ENCODE measurements around the gene UBE2J1. TPM values are rescaled to one million over a fixed set of nuclear protein-coding genes. Genes with fewer than 3 reads are reported as not detected.

The UBE2J1 gene
- total RNA-seq, 2 donors from 2014 or later = 32.1 to 57.2 TPM

- intact Hi-C loops (cut with DNase I) = no loop called here
- no peaks in the 10 kb centered on the region for H3K4me1 ChIP-seq
- TF ChIP-seq CTCF (IDR thresholded peaks at IDR 0.05) = no peak
Measured at GRCh38 chr6:89393659-89394058, 41.1 kb upstream of the UBE2J1 start.

GRCh38 chr6:89392823-89393222, 40.3 kb upstream of the UBE2J1 start:
- Histone ChIP-seq H3K9ac (ENCODE audit: low read depth in 2 of 2, low read length in 2 of 2) (no peak overlapping the region), H3K36me3 (no peaks in the 10 kb centered on the region), H3K4me1 (no peaks in the 10 kb centered on the region), H3K27ac (no peak overlapping the region), H3K9me3 (no peaks in the 10 kb centered on the region), H3K4me3 (no peak overlapping the region), H3K27me3 (no peaks in the 10 kb centered on the region)
- intact Hi-C loops (cut with DNase I) = no loop called here
- no peak for DNase-seq
- TF ChIP-seq CTCF (IDR thresholded peaks at IDR 0.05) = no peak

More at GRCh38 chr6:89393659-89394058, 41.1 kb upstream of the UBE2J1 start:
- Histone ChIP-seq H3K9me3 (no peaks in the 10 kb centered on the region), H3K27me3 (no peaks in the 10 kb centered on the region), H3K9ac (ENCODE audit: low read depth in 2 of 2, low read length in 2 of 2) (no peak overlapping the region), H3K4me3 (no peak overlapping the region), H3K36me3 (no peaks in the 10 kb centered on the region), H3K27ac (no peak overlapping the region)
- no peak for DNase-seq

GRCh38 chr6:89388846-89389245, 36.3 kb upstream of the UBE2J1 start:
- H3K9ac ChIP-seq (ENCODE audit: low read depth in 2 of 2, low read length in 2 of 2) = no peak overlapping the region
- H3K4me3 ChIP-seq = no peak overlapping the region
- TF ChIP-seq CTCF (IDR thresholded peaks at IDR 0.05) = no peak
- no peaks in the 10 kb centered on the region for H3K9me3 ChIP-seq
- no peak overlapping the region for H3K27ac ChIP-seq
- intact Hi-C loops (cut with DNase I) = no loop called here
- no peaks in the 10 kb centered on the region for H3K4me1 ChIP-seq
- DNase-seq = no peak
- no peaks in the 10 kb centered on the region for H3K36me3 ChIP-seq
- H3K27me3 ChIP-seq = no peaks in the 10 kb centered on the region

GRCh38 chr6:89387516-89388201, 35.1 kb upstream of the UBE2J1 start:
- Histone ChIP-seq H3K4me3 (no peak overlapping the region), H3K27me3 (no peaks in the 10 kb centered on the region), H3K9ac (ENCODE audit: low read depth in 2 of 2, low read length in 2 of 2) (no peak overlapping the region), H3K9me3 (no peaks in the 10 kb centered on the region), H3K27ac (no peak overlapping the region), H3K36me3 (no peaks in the 10 kb centered on the region), H3K4me1 (no peaks in the 10 kb centered on the region)
- intact Hi-C loops (cut with DNase I) = no loop called here
- DNase-seq = no peak
- TF ChIP-seq CTCF (IDR thresholded peaks at IDR 0.05) = no peak

- TF ChIP-seq CTCF (IDR thresholded peaks at IDR 0.05) = no peak
- no peak overlapping the region for H3K4me3 ChIP-seq
- H3K36me3 ChIP-seq = no peaks in the 10 kb centered on the region
- no peak overlapping the region for H3K9ac ChIP-seq (ENCODE audit: low read depth in 2 of 2, low read length in 2 of 2)
- no peak overlapping the region for H3K27ac ChIP-seq
- H3K9me3 ChIP-seq = no peaks in the 10 kb centered on the region
- H3K4me1 ChIP-seq = no peaks in the 10 kb centered on the region
- intact Hi-C loops (cut with DNase I) = no loop called here
- DNase-seq = no peak
- H3K27me3 ChIP-seq = no peaks in the 10 kb centered on the region
Measured at GRCh38 chr6:89386917-89387491, 34.5 kb upstream of the UBE2J1 start.
